Adipocyte (in vitro differentiated cells): ENCODE results near the gene CCDC182.

Source experiments
- DNase-seq: peaks from one replicate; pipeline ENCODE4 v3.0.0-alpha.2; 2015; ENCODE audit warnings: low read depth
- H3K27me3 ChIP-seq: replicated peaks from 2 replicates; pipeline ENCODE4 v1.7.0; 2013; ENCODE audit warnings: mild to moderate bottlenecking, low read length, moderate library complexity; ENCODE audit not compliant: control insufficient read depth, insufficient read depth
- H3K36me3 ChIP-seq: 2 replicates; pipeline ENCODE4 v1.7.0; 2013; ENCODE audit warnings: low read length, mild to moderate bottlenecking, moderate library complexity; ENCODE audit not compliant: control insufficient read depth, insufficient read depth, severe bottlenecking
- H3K4me1 ChIP-seq: 2 replicates; pipeline ENCODE4 v1.7.0; 2013; ENCODE audit warnings: mild to moderate bottlenecking, low read length, moderate library complexity; ENCODE audit not compliant: control insufficient read depth, insufficient read depth
- H3K4me3 ChIP-seq: 2 replicates; pipeline ENCODE4 v1.7.0; 2013; ENCODE audit warnings: mild to moderate bottlenecking, low read length, moderate library complexity
- H3K9ac ChIP-seq: 2 replicates; pipeline ENCODE4 v1.7.0; 2013; ENCODE audit warnings: mild to moderate bottlenecking, low read length, moderate library complexity
- H3K9me3 ChIP-seq: 2 replicates; pipeline ENCODE4 v1.7.0; 2013; ENCODE audit warnings: mild to moderate bottlenecking, low read length, moderate library complexity; ENCODE audit not compliant: control insufficient read depth

Gene CCDC182

DNA sequence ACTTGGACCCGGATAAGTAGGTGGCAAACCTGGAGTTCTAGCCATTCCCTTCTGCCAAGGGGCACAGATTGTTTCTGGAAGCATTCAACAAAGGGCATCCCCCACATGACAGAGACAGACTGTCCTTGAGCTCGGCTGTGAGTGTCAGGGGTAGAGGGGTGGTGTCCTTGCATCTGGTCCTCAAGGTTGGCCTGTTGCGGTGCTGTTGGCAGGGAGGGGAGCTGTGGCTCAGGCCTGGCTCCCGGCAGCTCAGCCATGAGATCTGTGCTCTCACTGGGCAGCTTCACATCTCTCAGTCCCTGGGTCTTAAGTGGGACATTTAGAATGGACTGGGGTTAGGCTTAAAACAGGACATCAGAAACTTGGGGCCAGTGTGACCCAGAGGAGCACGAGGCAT is 20.4 kb downstream of the CCDC182 start:
- H3K9ac ChIP-seq: no peak overlapping the region
- H3K4me1 ChIP-seq: no peaks in the 10 kb centered on the region
- no peak overlapping the region for H3K4me3 ChIP-seq
- no peaks in the 10 kb centered on the region for H3K36me3 ChIP-seq
- peaks cover 66% of the 10 kb centered on the region for H3K27me3 ChIP-seq
- H3K9me3 ChIP-seq: no peaks in the 10 kb centered on the region
- DNase-seq: no peak

DNA sequence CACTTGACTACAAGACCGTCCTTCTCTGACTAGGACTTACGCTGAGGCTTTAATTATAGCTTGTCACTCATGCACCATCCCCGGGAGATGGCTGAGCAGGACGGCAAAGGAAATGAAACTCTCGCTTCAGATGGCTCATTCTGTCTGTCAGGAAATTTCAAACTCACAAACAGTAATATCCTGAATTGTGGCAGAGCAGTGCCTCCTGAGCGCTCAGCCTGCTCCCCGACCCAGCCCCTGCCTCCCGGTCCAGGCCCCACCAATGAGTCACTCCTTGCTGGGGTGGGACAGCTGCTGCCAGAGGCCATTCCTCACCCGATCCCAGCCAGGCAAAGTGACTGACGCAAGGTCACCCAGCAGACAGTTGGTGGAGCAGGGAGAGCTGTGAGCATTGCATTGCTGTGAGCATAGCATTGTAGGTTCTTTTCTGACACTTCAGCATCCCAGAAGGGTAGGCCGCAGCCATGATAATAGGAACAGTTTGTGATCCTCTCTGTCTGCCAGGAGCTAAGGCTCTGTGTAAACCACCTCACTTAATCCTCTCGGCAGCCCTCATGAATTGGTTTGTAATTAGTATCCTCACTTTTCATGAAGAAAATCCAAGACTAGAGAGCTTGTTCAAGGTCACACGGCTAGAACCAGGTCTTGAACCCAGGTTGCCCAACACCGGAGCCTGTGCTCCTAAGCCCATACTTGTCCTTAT is 20.9 kb downstream of the CCDC182 start:
- Histone ChIP-seq H3K27me3 (peaks cover 60% of the 10 kb centered on the region), H3K9ac (no peak overlapping the region), H3K4me3 (no peak overlapping the region), H3K36me3 (no peaks in the 10 kb centered on the region), H3K9me3 (no peaks in the 10 kb centered on the region), H3K4me1 (no peaks in the 10 kb centered on the region)
- peak; percentile 32 for DNase-seq

DNA sequence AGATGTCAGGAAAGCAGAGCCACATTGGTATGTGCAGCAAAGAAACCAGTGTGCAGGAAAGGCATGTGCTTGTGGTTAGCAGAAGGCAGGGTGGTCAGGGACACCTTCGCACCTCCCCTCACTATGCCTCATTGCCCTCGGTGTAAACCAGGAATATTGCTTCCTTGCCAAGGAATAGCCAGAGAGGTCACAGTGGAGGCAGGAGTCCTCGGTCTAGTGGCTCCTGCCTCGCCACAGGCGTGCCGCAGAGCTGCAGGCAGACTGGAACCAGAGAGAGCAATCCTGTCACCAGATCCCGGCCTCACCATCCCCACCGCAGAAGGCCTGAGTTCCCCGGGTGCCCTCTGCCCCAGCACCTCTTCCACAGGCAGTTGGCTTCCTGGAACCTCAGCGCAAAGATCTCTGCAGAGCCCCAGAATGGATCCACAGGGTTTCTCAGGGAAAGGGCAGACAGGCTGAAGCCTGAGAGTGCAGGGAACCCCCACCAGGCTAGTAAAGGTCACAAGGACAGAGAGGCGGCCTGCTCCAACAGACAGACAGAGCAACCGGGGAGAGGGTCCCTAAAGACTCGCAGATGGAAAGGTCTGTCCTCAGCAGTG is 21.6 kb downstream of the CCDC182 start:
- H3K9me3 ChIP-seq: no peaks in the 10 kb centered on the region
- no peaks in the 10 kb centered on the region for H3K36me3 ChIP-seq
- H3K27me3 ChIP-seq: peaks cover 54% of the 10 kb centered on the region
- no peak overlapping the region for H3K4me3 ChIP-seq
- H3K4me1 ChIP-seq: no peaks in the 10 kb centered on the region
- H3K9ac ChIP-seq: no peak overlapping the region
- no peak for DNase-seq

DNA sequence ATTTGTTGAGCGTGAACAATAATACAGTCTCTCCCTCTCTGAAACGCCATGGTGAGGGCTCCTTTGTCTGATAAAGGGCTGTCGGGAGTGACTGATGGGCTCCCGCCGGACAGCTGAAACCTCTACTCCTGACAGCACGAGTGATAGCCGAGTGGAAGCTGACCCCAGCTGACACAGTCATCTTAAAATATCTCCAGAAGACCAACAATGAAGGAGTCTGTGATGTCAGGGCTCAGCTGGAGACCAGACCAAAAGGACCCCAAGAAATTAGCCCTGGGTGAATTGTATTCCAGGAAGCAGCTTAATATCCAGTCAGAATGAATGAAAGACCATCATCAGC is 22.4 kb downstream of the CCDC182 start:
- H3K9me3 ChIP-seq: no peaks in the 10 kb centered on the region
- H3K4me3 ChIP-seq: no peak overlapping the region
- no peak overlapping the region for H3K9ac ChIP-seq
- no peaks in the 10 kb centered on the region for H3K4me1 ChIP-seq
- H3K36me3 ChIP-seq: no peaks in the 10 kb centered on the region
- H3K27me3 ChIP-seq: peaks cover 46% of the 10 kb centered on the region
- DNase-seq: no peak

DNA sequence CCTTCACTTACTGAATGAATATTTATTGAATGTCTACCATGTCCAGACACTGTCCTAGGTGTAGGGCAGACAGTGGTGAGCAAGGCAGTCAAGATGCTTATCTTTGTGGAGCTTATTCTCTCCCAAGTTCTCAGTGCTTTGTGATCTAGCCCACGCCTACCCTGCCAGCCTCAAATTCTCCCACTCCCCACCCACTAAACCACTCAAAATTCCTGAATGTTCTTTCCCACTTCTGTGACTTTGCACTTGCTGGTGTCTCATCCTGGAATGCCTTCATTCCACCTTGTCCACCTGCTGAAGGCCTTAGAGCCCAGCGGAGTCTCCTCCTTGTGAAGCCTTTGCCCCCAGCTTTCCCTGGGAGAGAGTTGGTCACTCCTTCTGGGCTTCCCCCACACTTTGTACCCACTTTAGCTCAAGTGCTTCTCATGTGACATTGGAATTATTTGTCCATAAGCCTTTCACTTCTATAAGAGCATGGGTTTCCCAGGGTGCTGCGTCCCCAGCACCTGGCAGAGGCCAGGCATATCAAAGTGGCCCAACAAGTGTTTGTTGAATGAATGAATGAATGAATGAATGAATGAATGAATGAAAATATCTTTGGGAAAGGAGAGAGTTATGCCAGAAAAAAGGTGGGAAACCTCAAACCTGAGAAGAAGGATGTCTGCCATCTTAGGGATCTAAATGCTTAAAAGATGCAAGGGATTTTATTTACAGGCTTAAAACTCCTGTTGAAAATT is 23.0 kb downstream of the CCDC182 start:
- no peaks in the 10 kb centered on the region for H3K9me3 ChIP-seq

DNA sequence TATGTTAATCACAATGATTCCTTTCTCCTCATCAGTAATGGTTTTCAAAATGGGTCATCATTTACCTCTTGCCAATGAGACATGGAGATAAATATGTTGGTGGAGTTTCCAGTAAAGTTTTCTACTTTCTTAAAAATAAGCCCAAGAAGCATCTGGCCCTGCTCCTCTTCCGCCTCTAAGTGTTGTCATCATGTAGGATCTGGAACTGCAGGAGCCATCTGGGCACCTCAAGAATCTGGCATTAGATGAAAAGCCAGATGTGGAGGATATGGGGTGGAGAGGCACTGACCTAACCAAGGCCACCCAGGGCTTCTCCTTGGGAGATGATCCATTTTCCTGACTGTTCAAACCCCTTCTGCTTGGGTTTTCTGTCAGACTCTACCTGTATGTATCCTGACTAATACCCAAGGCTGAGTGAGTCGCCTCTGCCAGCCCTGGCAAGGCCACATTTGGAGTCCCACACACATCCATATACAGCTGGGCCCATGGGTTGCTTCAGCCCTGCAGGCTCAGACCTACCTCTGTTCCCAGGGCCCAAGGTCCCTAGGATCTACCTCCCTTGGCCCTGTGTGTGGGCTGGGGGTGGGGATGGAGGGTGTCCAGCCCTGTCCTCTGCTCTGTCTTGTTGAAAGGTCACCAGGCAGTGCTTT is 24.6 kb downstream of the CCDC182 start:
- H3K27me3 ChIP-seq: peaks cover 38% of the 10 kb centered on the region

More for the DNA sequence above, 23.0 kb downstream of the CCDC182 start:
- DNase-seq: no peak
- Histone ChIP-seq H3K9ac (no peak overlapping the region), H3K4me3 (no peak overlapping the region), H3K27me3 (peaks cover 42% of the 10 kb centered on the region), H3K36me3 (no peaks in the 10 kb centered on the region), H3K4me1 (no peaks in the 10 kb centered on the region)

DNA sequence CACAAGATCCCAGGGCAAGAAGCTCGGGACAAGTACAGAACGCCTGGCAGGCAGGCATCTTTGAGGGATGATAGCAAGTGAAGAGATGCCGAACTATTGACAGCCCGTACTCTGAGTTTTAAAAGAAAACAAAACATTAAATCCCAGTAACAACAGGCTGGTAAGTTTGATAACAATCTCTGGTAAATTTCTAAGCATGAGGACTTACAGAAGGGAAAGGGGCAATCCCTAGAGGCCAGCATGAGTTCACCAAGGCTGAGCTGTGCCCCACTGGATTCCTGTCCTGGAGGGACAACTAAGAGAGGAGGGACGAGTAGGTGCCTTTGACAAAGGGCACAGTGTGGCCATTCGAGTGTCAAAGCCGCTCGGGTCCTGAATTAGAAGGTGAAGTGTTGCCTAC is 26.2 kb downstream of the CCDC182 start:
- Histone ChIP-seq H3K9me3 (no peaks in the 10 kb centered on the region), H3K27me3 (peaks cover 39% of the 10 kb centered on the region), H3K36me3 (no peaks in the 10 kb centered on the region), H3K9ac (no peak overlapping the region), H3K4me3 (no peak overlapping the region), H3K4me1 (no peaks in the 10 kb centered on the region)
- no peak for DNase-seq

More for the DNA sequence above, 24.6 kb downstream of the CCDC182 start:
- Histone ChIP-seq H3K9me3 (no peaks in the 10 kb centered on the region), H3K4me1 (no peaks in the 10 kb centered on the region), H3K4me3 (no peak overlapping the region), H3K36me3 (no peaks in the 10 kb centered on the region), H3K9ac (no peak overlapping the region)
- no peak for DNase-seq

DNA sequence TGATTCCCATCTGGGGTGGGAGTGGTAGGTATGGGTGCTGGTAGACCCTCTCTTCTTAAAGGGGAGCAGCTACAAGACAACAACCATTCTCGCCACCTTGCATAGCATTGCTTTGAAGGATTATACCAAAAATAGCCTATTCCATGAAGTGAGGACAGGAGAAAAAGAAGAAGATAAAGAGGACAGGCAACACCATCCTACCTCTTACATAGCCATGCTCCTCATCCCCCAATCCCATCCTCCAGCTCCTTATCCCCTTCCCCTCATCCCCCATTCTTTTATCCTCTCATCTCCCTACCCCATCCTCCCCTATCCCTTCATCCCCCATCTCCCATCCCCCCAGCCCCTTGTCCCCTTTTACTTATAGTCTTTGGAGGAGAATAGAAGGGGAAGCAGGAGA is 29.1 kb downstream of the CCDC182 start:
- H3K4me1 ChIP-seq: no peaks in the 10 kb centered on the region
- no peak for DNase-seq
- no peaks in the 10 kb centered on the region for H3K36me3 ChIP-seq
- H3K9ac ChIP-seq: no peak overlapping the region
- H3K9me3 ChIP-seq: no peaks in the 10 kb centered on the region
- peaks cover 51% of the 10 kb centered on the region for H3K27me3 ChIP-seq
- no peak overlapping the region for H3K4me3 ChIP-seq

DNA sequence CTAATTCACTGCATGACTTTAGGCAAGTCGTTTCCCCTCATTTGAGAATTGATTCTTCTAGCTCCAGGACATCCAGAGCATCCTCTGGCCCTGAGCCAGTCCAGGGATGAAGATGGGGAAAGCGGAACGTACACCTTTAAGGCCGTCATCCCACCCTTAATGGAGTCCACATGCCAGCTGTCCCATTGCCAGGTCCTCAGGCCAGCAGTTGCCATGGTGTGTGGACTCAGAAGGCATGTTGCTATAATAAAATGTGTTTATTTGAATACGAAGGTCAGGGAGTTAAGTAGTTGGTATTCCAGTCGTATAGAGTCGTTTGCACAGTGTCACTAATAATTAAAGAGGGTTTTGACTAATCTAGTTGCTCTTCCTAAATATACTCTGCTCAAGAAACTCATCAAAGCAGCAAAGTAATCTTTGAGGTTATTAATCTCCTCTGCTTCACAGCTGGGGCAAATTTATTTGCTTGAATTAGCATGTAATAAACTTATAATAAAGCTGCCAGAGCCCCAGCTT is 30.4 kb downstream of the CCDC182 start:
- H3K9ac ChIP-seq: no peak overlapping the region
- no peaks in the 10 kb centered on the region for H3K9me3 ChIP-seq
- DNase-seq: no peak
- peaks cover 51% of the 10 kb centered on the region for H3K27me3 ChIP-seq
- H3K4me3 ChIP-seq: no peak overlapping the region
- H3K36me3 ChIP-seq: no peaks in the 10 kb centered on the region
- no peaks in the 10 kb centered on the region for H3K4me1 ChIP-seq

DNA sequence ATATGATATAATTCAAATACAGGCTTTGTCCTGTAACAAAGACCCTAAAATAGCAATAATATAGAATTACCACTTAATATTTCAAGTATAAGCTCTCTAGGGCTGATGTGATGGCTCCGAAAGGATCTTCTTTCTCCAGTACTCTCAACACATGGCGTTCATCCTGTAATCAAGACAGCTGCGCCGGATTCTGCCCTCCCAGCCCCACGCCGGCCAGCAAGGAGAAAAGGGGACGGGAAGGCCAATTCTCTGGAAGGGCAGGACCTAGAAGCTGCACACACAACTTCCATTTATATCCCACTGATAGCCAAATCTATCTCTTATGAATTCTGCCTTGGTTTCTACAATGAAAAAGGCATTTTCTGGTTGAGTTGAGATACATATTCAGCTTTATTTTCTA is 32.0 kb downstream of the CCDC182 start:
- Histone ChIP-seq H3K4me3 (no peak overlapping the region), H3K9ac (no peak overlapping the region), H3K9me3 (no peaks in the 10 kb centered on the region), H3K4me1 (no peaks in the 10 kb centered on the region), H3K27me3 (peaks cover 62% of the 10 kb centered on the region), H3K36me3 (no peaks in the 10 kb centered on the region)
- no peak for DNase-seq

DNA sequence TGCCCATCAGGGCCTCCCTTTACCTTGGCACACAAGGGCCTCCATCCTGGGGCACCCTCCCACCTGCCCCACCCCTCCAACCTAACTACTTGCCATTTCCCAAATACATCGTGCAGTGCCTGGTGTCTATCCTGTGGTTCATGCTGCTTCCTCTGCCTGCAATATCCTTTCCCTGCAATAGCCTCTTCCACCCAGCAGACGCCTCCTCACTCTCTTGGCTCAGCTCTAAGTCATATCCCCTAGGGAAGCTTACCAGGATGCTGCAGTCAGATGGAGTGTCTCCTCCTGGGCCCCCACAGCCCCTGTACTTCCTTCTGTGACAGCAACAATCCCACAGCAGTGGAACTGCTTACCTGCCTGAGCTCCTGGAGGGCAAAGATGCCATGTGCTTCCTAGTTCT is 36.7 kb downstream of the CCDC182 start:
- H3K9ac ChIP-seq: no peak overlapping the region
- H3K36me3 ChIP-seq: no peaks in the 10 kb centered on the region
- DNase-seq: no peak
- no peaks in the 10 kb centered on the region for H3K4me1 ChIP-seq
- no peaks in the 10 kb centered on the region for H3K9me3 ChIP-seq
- H3K27me3 ChIP-seq: peaks cover 56% of the 10 kb centered on the region
- H3K4me3 ChIP-seq: no peak overlapping the region
